AG04450 (cell line): ENCODE data around the gene MCAT. TPM values are rescaled to one million over a fixed set of nuclear protein-coding genes. Genes with fewer than 3 reads are reported as not detected.

ENCODE experiments used
- CTCF ChIA-PET: fragments of 300-600, 350-600 bp; formaldehyde crosslinking; extraction: SDS; loops from one replicate; lab custom pipeline; 2022; ENCODE audit warnings: antibody characterized with exemption, inconsistent platforms; lab: Charles Lee
- POLR2A ChIA-PET: fragments of 350-600 bp; formaldehyde crosslinking; extraction: SDS; loops from one replicate; lab custom pipeline; 2021; ENCODE audit warnings: antibody characterized with exemption, inconsistent platforms; lab: Yijun Ruan, JAX
- DNase-seq: peaks from one replicate; pipeline ENCODE4 v3.0.0-alpha.2; 2011; ENCODE audit warnings: low read depth, low spot score
- H3K27ac ChIP-seq: one replicate; pipeline ENCODE4 v1.5.1; 2012; ENCODE audit warnings: low read depth, low read length, control low read depth
- H3K27me3 ChIP-seq: one replicate; pipeline ENCODE4 v1.6.0; 2012; ENCODE audit warnings: low read length; ENCODE audit not compliant: control insufficient read depth, insufficient read depth
- H3K4me3 ChIP-seq: 2 replicates; pipeline ENCODE4 v1.5.1; 2011; ENCODE audit warnings: mild to moderate bottlenecking, low read depth, low read length, control low read depth
- H3K9me3 ChIP-seq: 2 replicates; pipeline ENCODE4 v1.5.1; 2012; ENCODE audit warnings: low read length; ENCODE audit not compliant: control insufficient read depth, insufficient read depth
- CTCF ChIP-seq: IDR thresholded peaks from 2 replicates; pipeline ENCODE4 v1.5.1; 2011; ENCODE audit warnings: low read depth, low read length, control low read depth, inconsistent platforms
- polyA plus RNA-seq: library from polyadenylated mRNA; depleted of rRNA; stranded (reverse); fragments of >200 nt; gene quantifications from 2 replicates; pipeline ENCODE4 v1.2.3, GENCODE V29; 2011; rRNA removed

The MCAT gene
- polyA plus RNA-seq, 1 experiment = 10.5 TPM

GRCh38 chr22:43088627-43088983 is 54.6 kb downstream of the MCAT start:
- TF ChIP-seq CTCF = no peak
- no peak overlapping the region for H3K27ac ChIP-seq
- no peaks in the 10 kb centered on the region for H3K27me3 ChIP-seq
- peak overlapping the region; percentile 84 for H3K4me3 ChIP-seq
- DNase-seq = no peak
- H3K9me3 ChIP-seq = peaks cover 3% of the 10 kb centered on the region; the same call in 1 of the 2 replicates
- CTCF ChIA-PET = interaction anchor here (0.7 to 1.0 kb wide), 2 partner anchors 55 to 138 kb away, joined by 3 to 7 read pairs; no protein-coding TSS in a partner anchor
- POLR2A ChIA-PET = no interaction called here

DNA sequence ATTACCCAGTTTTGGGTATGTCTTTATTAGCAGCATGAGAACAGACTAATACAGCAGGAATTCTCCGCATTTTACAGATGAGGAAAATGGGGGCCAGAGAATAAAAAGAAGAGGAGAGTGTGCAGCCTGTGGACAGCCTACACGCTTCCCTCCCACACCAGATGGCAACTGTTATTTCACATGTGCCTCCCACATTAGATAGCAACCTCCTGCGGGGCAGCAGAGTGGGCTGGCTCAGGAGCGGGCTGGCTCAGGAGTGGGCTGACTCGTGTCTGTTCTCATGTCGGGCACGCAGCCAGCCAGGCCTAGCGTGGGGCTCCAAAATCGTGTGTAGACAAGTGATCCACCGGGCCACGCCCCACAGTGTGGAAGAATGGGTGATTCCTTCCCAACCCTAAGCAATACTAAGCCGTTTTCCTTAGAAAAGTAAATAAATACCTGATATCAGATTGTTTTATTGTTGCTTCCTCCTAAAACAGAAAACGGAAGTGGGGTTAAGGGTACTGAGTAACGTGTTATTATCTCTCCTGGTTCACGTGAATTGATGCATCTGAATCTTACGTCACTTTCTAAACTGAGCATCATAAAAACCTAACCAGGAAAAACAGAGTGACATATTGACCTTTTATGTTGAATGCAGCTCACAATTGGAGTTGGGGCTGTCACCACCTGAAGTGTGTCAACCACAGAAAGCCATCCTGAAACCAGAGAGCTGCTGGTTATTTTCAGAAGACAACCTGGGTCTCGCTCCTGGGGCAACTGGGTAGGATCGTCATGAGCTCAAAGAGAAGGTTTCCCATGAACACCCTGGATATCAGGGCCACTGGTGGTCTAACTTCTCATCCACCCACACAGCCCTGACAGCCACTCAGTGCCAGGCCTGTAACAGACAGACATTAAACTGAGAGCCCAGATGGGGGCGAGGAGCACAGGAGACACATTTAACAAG is 57.3 kb downstream of the MCAT start:
- Histone ChIP-seq H3K9me3 (peaks cover 3% of the 10 kb centered on the region; the same call in 1 of the 2 replicates), H3K27me3 (no peaks in the 10 kb centered on the region), H3K27ac (no peak overlapping the region), H3K4me3 (no peak overlapping the region)
- TF ChIP-seq CTCF = no peak
- DNase-seq = no peak
- CTCF ChIA-PET = no interaction called here
- POLR2A ChIA-PET = no interaction called here

Other genes starting within 250 kb of the MCAT start
- gene PACSIN2, start 128.2 kb downstream of the MCAT start, polyA plus RNA-seq = 59.6 and 60.2 TPM in 2 replicates
- 17.5 and 18.8 TPM in 2 replicates for gene TTLL1, start 54.0 kb downstream of the MCAT start, polyA plus RNA-seq
- not detected in 2 replicates for gene BIK, start 32.6 kb downstream of the MCAT start, polyA plus RNA-seq
- 107 and 146 TPM in 2 replicates for gene TSPO, start 8.2 kb upstream of the MCAT start, polyA plus RNA-seq
- 5.7 and 9.0 TPM in 2 replicates for gene TTLL12, start 43.7 kb upstream of the MCAT start, polyA plus RNA-seq
- not detected in 2 replicates for gene SCUBE1, start 200.0 kb upstream of the MCAT start, polyA plus RNA-seq